Fibroblast of peridontal ligament (primary cell): ENCODE data around the gene IL19.
A peak's percentile ranks its signal among the peaks of the same experiment; 100 is the strongest.

Experiments used
- DNase-seq: peaks from one replicate; pipeline ENCODE4 v3.0.0-alpha.2; 2010; ENCODE audit errors: extremely low read depth

IL19 gene

GRCh38 chr1:206800411-206800810 lies 29.8 kb downstream of the IL19 start:
- no peak for DNase-seq

DNA sequence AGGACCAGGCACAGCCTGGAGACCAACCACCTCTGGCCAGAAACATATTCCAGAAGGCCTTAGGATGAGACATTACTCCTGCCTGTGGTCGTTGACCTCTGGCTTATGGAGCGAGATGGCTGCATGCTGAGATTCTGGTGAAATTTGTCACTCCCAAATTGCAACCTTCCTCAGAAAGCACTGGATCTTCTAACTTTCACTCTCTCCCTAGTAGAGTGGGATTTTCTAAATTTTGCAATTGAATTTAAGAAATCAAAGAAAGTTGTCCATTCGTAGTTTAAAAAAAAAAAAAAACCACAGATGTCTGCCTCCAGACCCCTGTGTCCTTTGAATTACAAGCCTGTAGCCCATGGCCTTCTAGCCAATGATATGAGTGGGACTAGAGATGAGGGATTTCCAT lies 30.3 kb downstream of the IL19 start:
- DNase-seq = no peak

GRCh38 chr1:206801467-206801866 lies 30.9 kb downstream of the IL19 start:
- no peak for DNase-seq

GRCh38 chr1:206802401-206802800 lies 31.8 kb downstream of the IL19 start:
- DNase-seq = peak; percentile 29

- no peak for DNase-seq
Observed at GRCh38 chr1:206803221-206803730, 32.7 kb downstream of the IL19 start.

- DNase-seq = no peak
Observed at GRCh38 chr1:206804156-206804737, 33.7 kb downstream of the IL19 start.

- no peak for DNase-seq
Observed at GRCh38 chr1:206805357-206805756, 34.8 kb downstream of the IL19 start.

- DNase-seq = peak; percentile 50
Observed at GRCh38 chr1:206808615-206809014, 38.0 kb downstream of the IL19 start.

DNA sequence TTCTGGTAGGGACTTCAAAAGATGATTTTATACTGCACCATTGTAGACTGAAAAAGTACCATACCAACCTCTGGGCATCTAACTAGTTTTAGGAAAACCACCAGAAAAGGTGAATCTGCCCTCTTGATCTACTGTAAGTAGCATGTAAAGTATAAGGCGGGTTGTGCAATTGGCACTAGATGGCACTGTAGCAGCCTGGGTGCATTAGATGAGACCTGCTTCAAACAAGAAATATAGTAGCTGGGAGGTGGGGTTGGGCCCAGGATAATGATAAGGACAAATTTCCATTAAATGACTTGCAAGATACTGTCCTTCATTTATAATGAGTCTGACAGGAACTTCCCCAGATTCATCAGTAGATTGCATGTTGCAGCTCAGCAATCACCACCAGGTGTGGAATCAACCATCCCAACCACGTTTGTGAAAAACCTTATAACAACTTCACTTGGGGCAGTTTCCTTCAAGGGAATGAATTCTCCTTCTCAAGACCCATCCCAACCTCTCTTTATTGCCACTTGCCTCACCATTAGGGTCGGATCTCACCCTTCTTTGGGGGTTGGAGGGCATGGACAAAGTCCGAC lies 39.0 kb downstream of the IL19 start:
- peak; percentile 65 for DNase-seq

DNA sequence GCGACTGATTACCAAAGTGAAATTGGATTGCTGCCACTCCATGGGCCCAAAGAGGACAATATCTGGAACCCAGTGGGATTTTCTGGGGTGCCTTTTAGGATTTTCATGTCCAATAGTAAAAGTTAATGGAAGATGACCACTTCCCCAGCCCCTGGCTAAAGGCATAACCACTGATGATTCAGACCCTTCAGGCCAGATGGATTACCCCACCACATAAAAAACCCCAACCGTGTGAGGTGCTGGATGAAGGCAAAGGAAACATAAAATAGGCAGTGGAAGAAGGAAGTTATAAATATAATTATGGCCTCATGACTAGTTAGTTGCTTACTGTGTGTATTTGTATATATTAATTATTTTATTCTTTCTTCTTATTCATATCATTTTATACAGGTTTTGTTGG lies 41.9 kb downstream of the IL19 start:
- no peak for DNase-seq

GRCh38 chr1:206814716-206815341 lies 44.3 kb downstream of the IL19 start:
- DNase-seq = peak; percentile 91

DNA sequence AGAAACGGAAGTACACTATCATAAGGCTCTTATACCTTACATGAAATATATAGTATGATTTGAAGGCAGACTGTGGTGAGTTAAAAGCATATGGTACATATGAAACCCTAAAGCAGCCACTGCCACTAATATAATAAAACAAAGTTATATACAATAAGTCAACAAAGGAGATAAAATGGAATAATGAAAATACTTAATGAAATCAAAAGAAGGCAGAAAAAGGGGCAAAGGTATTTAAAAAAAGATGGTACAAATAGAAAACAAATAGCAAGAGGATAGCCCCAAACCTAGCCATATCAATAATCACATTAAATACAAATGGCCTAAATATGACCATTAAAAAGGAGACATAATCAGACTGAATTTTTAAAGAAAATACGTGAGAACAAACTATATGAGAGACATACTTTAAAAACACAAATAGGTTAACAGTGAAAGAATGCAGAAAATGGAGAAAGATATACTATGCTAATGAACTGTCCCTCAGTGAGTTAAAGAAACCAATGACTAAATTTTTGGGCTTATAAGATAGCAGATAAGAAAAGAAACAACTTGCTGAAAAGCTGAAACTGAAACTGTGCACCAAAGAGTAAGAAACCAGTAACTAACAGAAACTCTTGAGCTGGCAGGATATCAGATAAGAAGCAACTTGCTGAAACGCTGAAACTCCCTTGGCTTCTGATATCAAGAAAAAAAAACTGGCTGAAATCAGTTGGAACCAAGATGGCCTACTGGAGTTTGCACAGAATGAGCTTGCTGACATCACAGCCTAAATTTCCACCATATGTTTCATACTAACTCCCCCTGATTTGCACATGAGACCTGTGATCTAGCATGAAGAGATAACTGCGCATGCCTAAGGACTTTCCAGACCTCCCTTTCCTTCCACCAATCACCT lies 46.1 kb downstream of the IL19 start:
- peak; percentile 69 for DNase-seq

DNA sequence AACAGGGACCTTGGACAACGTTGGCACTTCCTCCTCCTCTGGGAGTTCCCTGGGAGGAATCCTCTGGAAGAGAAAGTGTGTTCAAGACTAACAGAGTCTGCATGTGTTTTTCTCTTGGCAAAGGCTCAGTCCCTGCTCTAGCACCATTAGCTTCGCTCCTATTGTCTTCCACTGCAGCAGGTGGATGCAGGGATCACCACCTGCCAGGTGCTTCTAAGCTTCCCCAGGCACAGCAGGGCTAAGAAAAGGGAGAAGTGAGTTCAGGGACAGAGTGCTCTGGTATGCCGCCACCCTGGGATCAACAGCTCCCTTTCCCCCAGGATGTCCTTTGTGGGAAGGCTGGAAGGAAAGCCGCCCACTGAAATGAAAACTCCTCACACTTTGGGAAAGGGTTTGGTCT lies 50.9 kb downstream of the IL19 start:
- no peak for DNase-seq

- DNase-seq = no peak
Observed at GRCh38 chr1:206823727-206824126, 53.2 kb downstream of the IL19 start.

- DNase-seq = no peak
Observed at GRCh38 chr1:206824331-206824730, 53.8 kb downstream of the IL19 start.

GRCh38 chr1:206826394-206826793 lies 55.8 kb downstream of the IL19 start:
- no peak for DNase-seq

DNA sequence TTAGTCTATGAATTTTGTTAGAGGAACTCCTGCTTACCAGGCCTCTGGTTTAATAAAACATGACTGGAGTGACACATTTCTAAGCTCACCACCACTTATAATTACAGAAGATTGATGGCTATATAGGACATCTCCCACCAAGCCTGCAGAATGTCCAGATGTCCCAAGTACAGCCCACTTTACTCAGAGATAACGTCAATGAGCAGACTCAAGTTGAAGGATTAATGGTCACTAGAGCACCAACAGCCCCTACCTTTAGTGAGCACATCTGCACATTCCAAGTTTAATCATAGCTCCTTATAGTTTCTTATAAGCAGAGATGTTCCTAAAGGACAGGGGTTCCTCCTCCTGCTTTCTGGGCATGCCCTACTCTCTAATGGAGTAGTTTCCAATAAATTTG lies 57.5 kb downstream of the IL19 start:
- DNase-seq = no peak

GRCh38 chr1:206828765-206829164 lies 58.2 kb downstream of the IL19 start:
- DNase-seq = no peak

GRCh38 chr1:206829282-206829681 lies 58.7 kb downstream of the IL19 start:
- no peak for DNase-seq

DNA sequence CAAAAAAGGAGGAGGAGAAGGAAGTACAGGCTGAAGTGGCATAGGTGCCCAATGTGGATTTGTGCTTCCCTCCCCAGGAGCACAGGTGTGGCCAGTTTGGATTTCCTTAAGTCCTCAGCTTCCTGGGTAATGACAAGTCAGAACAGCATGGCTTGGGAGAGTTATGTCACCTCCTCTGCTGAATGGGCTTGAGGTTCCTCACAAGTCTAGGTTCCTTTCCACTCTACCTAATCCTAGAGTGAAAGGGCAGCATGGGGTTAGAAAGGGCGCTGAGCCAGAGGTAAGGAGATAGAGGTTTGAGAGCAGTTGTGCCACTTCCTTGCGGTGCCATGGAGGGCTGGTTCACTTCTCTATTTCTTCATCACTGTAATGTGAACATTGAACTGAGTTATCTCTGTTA lies 59.3 kb downstream of the IL19 start:
- DNase-seq = no peak

- DNase-seq = no peak
Observed at GRCh38 chr1:206831650-206832049, 61.1 kb downstream of the IL19 start.

DNA sequence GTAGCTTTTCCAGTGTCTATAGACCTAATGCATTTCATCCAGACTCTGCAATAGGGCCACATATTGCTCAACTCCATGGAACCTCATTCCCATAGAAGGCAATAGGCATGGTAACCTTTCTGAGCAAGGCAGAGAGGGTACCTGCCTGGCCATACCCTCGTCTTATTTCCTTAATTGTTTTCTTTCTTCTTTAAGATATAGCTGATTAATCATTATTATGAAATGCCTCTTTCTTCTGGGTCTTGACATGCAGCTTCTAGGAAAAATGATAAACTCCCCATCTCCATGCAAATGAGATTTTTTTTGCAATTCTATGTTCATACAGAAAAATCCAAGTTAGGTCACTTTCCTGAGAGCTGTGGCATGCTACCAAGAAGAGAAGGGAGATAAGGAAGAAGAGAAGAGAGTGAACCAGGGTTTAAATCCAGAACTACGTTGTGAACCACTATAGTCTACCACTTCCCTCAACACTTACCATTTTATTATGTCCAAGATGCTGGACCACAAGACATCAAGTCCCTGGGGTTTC lies 61.8 kb downstream of the IL19 start:
- no peak for DNase-seq
